GM19324 (cell line): Measurements from ENCODE around the gene TMEM225B.
"Not testable (repeated sequence)": the region's sequence is repeated elsewhere in the genome, so short reads cannot be mapped to it uniquely, and the experiment has no call there.

Experiments used
- ATAC-seq: cut with Tn5 transposase; IDR thresholded peaks from one replicate; pipeline ENCODE4 v1.9.1; 2021; ENCODE audit warnings: mild to moderate bottlenecking, moderate library complexity; ENCODE audit not compliant: unreplicated experiment, low FRiP score

The TMEM225B gene

GRCh38 chr7:99597762-99598501, at the start of gene TMEM225B:
TSS of gene TMEM225B (plus strand) at chr7:99598267. CDS start at chr7:99604389, 6,122 bp downstream.
- no peak for ATAC-seq

GRCh38 chr7:99549545-99549944, 48.5 kb upstream of the TMEM225B start:
- not testable (repeated sequence) for ATAC-seq

GRCh38 chr7:99551334-99551733, 46.7 kb upstream of the TMEM225B start:
- ATAC-seq, result no peak

- peak; percentile 86 for ATAC-seq
Observed at GRCh38 chr7:99551767-99552463, 46.2 kb upstream of the TMEM225B start, which contains the start of gene FAM200A. TSS of gene FAM200A (minus strand) at chr7:99552114. CDS start at chr7:99548407, 3,707 bp downstream.

GRCh38 chr7:99553039-99553438, 45.0 kb upstream of the TMEM225B start:
- ATAC-seq, result no peak

- ATAC-seq, result no peak
Observed at GRCh38 chr7:99554939-99555338, 43.1 kb upstream of the TMEM225B start.

GRCh38 chr7:99557196-99557607, 40.9 kb upstream of the TMEM225B start:
- ATAC-seq, result no peak

GRCh38 chr7:99557940-99558305, 40.1 kb upstream of the TMEM225B start:
- ATAC-seq, result no peak

- peak; percentile 89 for ATAC-seq
Observed at GRCh38 chr7:99558306-99559174, 39.5 kb upstream of the TMEM225B start, which contains the start of gene ZNF655. TSS of gene ZNF655 (plus strand) at chr7:99558642. CDS start at chr7:99560560, 1,918 bp downstream.

- ATAC-seq, result no peak
Observed at GRCh38 chr7:99559175-99559915, 38.7 kb upstream of the TMEM225B start.

- ATAC-seq, result no peak
Observed at GRCh38 chr7:99560834-99561736, 37.0 kb upstream of the TMEM225B start.

GRCh38 chr7:99561737-99562051, 36.4 kb upstream of the TMEM225B start:
- ATAC-seq, result no peak

GRCh38 chr7:99562114-99562784, 35.8 kb upstream of the TMEM225B start:
- ATAC-seq, result no peak

GRCh38 chr7:99562832-99563231, 35.2 kb upstream of the TMEM225B start:
- ATAC-seq, result no peak

GRCh38 chr7:99563650-99564049, 34.4 kb upstream of the TMEM225B start:
- ATAC-seq, result no peak

GRCh38 chr7:99568770-99569169, 29.3 kb upstream of the TMEM225B start:
- not testable (repeated sequence) for ATAC-seq

- no peak for ATAC-seq
Observed at GRCh38 chr7:99571768-99572167, 26.3 kb upstream of the TMEM225B start.

- no peak for ATAC-seq
Observed at GRCh38 chr7:99573257-99573656, 24.8 kb upstream of the TMEM225B start.

- ATAC-seq, result no peak
Observed at GRCh38 chr7:99576251-99576650, 21.8 kb upstream of the TMEM225B start.
